Activated T-cell treated with anti-CD3 and anti-CD28 coated beads, Interleukin-2, amount 50 U/mL, for 48 hours (primary cell): Measurements from ENCODE around the gene PLEKHF1.
"Not testable (repeated sequence)": the region's sequence is repeated elsewhere in the genome, so short reads cannot be mapped to it uniquely, and the experiment has no call there.

Source experiments
- DNase-seq, 2 experiments: peaks; one replicate each; pipeline ENCODE4 v3.0.0-alpha.2; 2020

Gene PLEKHF1

DNA sequence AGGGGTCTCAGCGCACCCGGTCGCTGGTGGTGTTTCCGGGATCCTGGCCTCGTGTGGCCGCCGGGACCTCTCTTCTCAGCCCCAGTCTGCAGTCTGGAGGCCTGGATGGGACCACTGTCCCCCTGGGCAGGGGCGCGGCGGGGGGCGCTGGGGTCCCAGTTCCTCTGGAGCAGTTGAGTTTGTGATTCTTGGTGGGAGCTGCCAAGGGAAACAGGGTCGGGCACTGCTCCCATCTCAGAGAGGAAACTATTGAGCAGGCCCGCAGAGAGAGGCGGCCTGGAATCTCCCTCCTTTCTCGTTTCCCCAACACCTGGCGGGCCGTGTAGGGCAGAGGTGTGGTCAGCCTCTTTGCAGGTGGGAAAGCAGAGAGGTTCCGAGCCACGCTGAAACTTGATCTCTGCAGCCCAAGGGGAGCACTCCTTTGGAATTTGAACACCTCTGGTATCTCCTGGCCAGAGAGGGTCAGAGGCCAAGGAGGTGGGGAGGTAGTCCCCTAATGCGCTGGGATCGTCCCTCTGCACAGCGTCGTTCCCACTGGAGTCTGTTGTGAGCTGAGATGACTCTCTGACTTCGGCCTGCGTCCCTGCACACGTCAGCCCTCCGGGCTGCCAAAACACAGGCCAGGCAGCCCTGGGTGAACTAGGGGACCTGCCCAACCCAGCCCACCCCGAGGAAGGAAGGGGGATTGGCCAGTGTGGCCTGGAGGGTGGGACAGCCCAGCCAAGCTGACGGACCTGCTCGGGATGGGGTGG is 741 bp downstream of the PLEKHF1 start:
- peak in 1 of 2 experiments; percentile 47 for DNase-seq

DNA sequence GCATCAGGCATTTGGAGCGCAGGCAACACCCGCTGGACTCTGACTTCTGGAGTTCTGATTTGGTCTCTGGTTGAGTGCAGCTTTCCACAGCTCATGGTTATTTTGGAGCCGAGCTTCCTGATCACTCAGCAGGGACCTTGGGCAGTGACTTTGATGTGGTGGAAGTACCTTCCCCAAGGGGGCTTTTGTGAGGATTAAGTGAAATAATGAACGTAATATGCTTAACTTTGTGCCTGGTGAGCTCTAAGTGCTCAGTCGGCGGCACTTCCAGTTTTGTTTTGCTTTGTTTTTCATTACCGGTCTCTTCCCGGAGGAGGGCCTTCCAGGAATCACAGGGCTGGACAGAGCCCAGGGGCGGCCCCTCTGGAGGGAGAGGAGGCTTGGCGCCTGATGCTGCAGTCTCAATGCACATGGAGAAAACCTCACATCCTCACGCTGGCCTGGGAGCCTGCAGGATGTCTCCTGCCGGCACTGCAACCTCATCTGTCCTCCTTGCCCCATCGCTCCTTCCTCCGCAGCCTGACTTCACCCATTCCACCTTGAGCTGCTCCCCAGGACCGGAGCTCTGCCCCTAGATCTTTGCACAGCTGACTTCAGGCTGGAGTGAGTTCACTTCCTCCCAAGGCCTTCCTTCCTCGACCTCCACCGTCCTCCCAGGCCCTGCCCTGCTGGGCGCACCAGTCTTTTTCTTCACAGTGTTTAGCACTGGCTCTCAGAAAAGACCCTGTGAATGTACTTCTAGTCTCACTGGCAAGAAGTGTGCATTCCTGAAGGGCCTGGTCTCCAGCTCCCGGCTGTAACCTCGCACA is 1.5 kb downstream of the PLEKHF1 start:
- peak; percentile 57 to 58 for DNase-seq

GRCh38 chr19:29667387-29667783 is 2.1 kb downstream of the PLEKHF1 start:
- DNase-seq: no peak

DNA sequence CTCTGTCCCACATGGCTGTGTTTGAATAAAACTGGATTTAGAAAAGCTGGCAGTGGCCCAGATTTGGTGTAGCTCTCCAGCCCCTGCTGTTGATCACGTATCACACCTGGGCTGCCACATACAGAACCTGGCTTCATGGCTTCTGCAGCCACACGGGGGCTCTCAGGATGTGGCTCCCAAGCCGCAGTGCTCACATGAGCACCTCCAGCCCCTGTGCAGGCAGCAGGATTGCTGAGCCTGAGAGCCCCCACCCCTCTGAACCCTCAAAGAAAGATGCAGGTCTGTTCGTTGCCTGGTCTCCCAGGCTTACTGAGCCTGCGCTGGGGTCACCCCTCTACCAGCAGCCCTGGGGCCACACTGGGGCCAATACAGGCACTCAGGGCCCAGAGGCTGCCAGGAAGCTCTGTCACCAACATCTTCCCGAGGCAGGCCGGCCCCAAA is 2.7 kb downstream of the PLEKHF1 start:
- peak; percentile 74 to 77 for DNase-seq

DNA sequence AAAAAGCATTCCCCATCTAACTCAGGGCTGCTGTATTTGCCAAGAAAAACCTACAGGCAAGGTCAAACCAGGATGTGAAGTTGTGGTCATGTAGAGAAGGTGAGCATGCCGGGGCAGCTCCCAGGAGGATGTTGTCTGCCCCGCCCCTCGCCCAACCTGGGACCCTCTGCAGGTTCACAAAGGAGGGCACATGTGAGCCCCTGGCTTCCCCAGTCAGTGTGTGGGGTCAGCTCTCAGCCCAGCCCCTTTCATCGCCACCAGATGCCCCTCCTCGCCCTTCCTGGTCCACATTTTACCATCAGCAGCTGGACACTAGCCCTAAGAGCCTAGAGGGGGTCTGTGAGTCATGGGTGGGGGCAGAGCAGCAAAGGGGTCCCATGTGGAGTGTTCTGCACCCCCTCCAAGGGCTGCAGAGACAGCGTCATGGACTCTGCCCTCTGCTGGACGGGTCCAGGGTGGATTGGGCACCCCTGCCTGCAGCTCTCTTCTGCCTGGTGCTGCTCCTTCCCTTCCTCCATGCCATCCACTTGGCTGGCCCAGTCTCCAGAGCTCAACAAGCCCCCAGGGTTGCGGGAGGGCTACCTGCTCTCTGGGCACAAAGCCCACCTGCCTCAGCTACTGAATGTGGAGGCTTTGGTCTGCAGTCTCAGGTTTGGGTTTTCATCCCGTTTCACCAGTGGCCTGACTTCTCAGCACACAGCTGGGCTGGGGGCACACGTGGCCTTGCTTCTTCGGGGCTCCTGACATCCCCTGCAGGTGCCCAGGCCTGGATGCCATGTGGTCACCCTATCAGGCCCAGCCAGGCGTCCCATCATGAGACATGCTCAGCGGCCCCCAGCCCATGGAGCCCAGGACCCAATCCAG is 3.7 kb downstream of the PLEKHF1 start:
- DNase-seq: peak in 1 of 2 experiments; percentile 25

DNA sequence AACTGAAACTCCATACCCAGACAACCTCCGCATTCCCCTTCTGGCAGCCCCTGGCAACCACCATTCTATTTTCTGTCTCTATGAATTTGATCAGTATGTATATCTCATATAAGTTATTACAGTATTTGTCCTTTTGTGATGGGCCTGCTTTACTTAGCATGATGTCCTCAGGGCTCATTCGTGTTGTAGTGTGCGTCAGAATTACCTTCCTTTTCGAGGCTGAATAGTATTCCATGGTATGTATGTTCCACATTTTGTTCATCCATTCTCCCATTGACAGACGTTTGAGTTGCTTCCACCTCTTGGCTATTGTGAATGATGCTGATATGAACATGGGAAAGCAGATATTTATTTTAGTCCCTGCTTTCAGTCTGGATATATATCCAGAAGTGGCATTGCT is 5.0 kb downstream of the PLEKHF1 start:
- DNase-seq: no peak

- DNase-seq: not testable (repeated sequence)
These were observed 5.7 kb downstream of the PLEKHF1 start for GRCh38 chr19:29671026-29671392.

DNA sequence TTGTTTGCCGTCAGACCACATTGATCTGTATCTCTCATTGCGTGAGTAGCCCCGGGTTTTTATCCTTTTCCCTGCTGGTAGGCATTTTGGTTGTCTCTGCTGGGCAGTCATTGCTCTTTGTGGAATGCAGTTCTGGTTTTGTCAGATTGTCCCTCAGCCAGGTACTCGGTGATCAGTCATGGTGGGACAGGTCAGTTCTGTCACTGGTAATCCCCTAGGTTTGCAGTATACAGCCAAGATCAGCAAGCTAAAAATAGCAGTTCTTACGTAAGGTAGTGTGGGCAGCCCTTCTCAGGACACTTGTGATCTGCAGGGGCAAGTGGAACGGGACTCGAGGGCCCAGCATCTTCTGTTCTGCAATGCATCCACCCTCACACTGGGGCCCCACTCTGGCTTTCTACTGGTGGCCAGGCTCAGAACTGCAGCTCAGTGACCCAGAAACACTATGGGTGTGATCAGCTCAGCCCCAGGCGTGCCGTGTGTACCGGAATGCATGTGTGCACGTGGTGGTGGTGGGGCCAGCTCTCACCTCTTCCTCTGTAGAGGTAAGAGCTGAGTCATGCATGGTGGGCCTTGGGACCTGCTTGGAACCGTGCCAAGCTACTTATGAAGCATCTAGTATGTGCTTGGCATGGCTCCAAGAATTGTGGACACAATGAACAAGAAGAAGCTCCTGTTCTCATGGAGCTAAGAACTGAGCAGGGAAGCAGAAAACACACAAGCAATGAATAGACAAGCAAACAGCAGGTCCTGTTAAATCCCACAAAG is 6.3 kb downstream of the PLEKHF1 start:
- DNase-seq: peak; percentile 87 to 90

DNA sequence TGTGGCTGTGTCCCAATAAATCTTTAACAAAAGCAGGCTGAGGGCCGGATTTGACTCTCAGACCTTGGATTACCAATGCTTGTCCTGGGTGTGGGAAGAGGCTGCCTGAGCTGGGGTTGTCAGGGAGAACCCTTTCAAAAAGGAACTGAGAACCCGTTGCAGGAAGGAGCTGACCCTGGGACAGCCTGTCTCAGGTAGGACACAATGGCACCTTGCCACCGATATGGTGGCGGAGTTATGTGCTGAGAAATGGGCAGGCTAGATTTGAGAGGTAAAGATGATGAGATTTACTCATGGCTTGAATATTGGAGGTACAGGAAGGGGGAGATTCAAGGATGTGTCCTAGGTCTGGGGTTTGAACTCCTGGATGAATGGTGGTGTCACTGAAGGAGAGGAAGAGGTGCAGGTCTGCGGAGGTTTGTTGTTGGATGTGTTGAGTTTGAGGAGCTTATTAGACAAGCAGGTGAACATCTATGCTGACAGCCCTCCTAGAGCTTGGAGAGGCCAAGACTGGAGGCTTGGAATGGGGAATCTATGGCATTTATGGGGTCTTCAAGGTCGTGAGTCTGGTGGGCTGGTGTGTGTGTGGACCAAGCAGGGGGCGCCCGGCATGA is 7.2 kb downstream of the PLEKHF1 start:
- peak in 1 of 2 experiments; percentile 46 for DNase-seq

GRCh38 chr19:29672933-29673336 is 7.7 kb downstream of the PLEKHF1 start:
- DNase-seq: peak; percentile 87 to 89

DNA sequence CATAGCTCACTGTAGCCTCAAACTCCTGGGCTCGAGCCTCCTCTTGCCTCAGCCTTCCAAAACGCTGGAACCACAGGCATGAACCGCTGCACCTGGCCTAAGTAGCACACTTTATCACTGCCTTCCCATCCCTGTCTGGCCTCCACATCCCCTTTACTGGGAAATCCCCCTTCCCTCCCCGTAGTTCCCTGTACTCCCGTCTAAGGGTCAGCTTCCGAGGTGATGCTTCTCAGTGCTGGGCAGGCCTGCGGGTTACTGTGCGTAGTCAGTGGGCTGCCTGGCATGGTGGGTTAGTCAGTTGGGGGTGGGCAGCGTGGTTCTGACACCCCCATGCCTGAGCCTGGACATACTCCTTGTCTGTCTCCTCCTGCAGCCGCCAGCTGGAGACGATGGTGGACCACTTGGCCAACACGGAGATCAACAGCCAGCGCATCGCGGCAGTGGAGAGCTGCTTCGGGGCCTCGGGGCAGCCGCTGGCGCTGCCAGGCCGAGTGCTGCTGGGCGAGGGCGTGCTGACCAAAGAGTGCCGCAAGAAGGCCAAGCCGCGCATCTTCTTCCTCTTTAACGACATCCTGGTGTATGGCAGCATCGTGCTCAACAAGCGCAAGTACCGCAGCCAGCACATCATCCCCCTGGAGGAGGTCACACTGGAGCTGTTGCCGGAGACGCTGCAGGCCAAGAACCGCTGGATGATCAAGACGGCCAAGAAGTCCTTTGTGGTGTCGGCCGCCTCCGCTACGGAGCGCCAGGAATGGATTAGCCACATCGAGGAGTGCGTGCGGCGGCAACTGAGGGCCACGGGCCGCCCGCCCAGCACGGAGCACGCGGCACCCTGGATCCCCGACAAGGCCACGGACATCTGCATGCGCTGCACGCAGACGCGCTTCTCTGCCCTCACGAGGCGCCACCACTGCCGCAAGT is 8.4 kb downstream of the PLEKHF1 start:
- DNase-seq: peak in 1 of 2 experiments; percentile 13

DNA sequence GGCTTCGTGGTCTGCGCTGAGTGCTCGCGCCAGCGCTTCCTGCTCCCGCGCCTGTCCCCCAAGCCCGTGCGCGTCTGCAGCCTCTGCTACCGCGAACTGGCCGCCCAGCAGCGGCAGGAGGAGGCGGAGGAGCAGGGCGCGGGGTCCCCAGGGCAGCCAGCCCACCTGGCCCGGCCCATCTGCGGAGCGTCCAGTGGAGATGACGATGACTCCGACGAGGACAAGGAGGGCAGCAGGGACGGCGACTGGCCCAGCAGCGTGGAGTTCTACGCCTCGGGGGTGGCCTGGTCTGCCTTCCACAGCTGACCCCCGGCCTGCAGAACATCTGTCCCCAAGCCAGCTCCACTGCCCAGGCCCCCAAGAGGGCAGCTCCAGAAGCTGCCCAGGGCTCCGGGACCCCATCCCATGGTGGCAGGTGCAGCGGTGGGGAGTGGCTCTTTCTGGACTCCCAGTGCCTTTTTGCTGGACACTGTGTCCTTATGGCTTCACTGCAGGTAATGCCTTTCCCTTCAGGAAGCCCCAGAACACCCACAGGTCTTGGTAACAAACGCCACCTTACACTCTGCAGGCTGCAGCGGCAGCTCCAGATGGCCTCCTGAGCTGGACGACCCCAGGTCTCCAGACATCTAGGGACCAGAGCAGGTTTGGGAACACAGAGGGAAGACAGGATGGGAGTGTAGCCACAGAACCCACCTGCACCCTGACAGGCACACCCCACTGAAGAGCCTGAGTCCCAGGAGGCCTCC is 9.3 kb downstream of the PLEKHF1 start:
- DNase-seq: peak in 1 of 2 experiments; percentile 16

DNA sequence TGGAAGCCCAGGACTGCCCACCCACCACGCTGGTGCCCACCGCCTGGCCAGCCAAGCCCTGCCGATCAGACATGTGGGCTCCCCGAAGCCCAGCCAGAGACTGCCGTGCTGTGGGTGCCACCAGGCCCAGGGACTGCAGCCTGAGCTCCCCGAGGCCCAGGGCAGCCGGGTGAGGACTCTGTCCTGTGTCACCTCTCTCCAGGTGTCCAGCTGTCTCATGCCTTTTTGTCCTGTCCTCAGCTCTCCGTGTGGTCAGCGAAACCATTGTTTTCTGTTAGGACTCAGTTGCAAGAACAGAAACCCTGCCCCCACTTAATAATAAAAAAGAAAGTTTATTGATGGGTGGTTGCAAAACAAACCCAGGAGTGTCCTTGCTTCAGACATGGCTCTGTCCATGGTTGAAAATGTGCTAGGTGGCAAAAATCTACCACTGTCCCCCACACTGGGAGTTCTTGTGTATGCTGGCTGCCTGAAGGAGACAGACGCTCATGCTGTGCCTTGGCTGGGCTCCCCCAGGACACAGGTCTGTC is 9.9 kb downstream of the PLEKHF1 start:
- no peak for DNase-seq

GRCh38 chr19:29675650-29676186 is 10.5 kb downstream of the PLEKHF1 start:
- no peak for DNase-seq

DNA sequence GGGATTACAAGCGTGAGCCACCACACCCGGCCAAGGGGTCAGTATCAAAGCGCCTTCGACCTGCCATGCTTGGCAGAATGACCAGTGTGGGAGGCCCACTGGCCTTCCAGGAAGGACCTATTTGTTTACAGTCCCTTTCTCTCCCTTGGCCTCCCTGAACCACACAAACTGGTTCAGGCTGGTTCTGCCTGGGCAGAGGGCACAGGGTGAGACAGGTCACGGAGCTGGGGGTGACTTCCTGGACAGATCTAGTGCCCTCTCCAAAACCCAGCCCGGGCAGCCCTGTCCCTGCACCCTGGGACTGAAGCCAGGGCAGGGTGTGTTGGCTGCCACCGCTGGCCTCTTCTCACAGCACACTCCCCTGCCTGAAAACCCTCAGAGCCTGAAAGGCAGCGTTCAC is 11.3 kb downstream of the PLEKHF1 start:
- no peak for DNase-seq

DNA sequence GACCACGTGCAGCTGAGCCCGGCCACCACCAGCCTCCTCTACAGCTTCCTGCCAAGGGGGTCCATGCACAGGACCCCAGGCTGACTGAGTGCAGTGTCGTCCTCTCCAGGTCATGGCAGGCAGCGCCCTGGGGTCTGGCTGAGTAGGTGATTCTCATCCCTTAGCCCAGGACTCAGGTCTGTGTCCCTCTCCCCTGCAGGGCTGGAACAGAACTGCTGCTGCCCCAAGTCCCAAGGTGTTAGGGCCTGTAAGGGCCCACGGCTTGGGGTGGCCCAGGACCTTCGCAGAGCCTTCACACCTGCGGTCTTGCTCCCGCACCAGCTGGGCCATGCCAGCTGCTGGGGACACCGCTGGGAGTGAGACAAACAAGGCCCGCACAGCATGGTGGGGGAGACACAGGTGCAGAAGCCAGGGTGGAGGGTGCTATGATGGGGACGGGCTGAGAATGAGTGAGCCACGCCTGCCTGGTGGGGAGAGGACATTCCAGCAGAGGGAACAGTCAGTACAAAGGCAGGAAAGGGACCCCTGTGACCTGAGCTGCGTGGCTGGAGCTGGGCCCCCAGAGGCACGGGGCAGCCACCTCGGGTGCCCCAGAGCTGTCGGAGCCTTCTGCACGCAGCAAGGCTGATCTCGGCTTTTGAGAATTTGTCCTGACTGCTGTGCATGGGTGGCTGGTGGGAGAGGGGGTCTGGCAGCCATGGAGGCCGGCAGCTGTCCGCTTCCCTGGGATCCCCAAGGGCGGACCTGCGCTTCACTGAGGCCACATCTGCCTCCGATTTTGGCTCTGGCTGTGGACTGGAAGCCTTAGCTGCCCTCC is 11.9 kb downstream of the PLEKHF1 start:
- DNase-seq: no peak

DNA sequence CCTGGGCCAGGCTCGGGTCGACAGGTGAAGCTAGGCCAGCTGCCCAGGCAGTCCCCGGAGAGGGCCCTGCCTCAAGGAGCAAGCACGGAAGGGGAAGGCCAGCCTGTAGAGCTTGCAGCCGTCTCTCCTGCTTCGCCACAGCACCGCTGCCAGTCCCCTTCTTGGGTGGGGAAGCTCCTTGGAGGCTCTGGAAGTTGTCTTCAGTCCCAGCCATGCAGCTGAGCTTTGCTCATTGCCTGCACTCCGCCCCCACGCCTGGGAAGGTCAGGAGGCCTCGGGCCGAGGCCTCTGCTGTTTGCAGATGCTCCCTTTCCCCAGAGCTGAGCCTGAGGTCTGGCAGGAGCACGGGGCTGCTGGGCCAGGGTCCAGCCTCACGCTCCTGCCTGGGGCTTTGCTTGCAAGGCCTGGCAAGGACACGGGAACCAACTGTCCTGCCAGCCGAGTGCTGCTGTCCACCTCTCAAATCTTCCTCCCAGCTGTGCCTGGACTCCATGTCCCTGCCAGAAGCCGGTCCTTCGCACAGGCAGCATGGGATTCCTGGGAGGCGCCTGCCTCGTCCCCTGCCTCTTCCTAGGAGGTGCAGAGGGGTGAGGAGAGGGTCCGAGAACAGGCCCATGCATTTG is 13.3 kb downstream of the PLEKHF1 start:
- no peak for DNase-seq
